CD4-positive, alpha-beta memory T cell (primary cell): ENCODE results near the gene TMPRSS4. TPM values are rescaled to one million over a fixed set of nuclear protein-coding genes. Genes with fewer than 3 reads are reported as not detected.

Experiments
- CTCF ChIA-PET: fragments of 350-600 bp; sonication (Branson Sonifier 250); formaldehyde crosslinking; loops from one replicate; lab custom pipeline; 2021; ENCODE audit warnings: inconsistent platforms; ENCODE audit not compliant: partially characterized antibody; lab: Charles Lee
- POLR2A ChIA-PET: fragments of 350-600 bp; sonication (Branson Sonifier 250); formaldehyde crosslinking; loops from one replicate; lab custom pipeline; 2021; ENCODE audit not compliant: partially characterized antibody; lab: Charles Lee
- DNase-seq, 5 donors: peaks; one replicate each; pipeline versions ENCODE4 v3.0.0 to v3.0.0-alpha.2; 2020 to 2022; ENCODE audit warnings: mixed read lengths in 1 of 5
- H3K27ac ChIP-seq: one replicate; pipeline ENCODE4 v1.7.0; 2013; ENCODE audit warnings: low read depth, low read length
- H3K27me3 ChIP-seq: 2 replicates; pipeline ENCODE4 v1.7.0; 2013; ENCODE audit warnings: mild to moderate bottlenecking, low read length, moderate library complexity; ENCODE audit not compliant: insufficient read depth
- H3K36me3 ChIP-seq: 2 replicates; pipeline ENCODE4 v1.7.0; 2013; ENCODE audit warnings: mild to moderate bottlenecking, low read length, moderate library complexity; ENCODE audit not compliant: insufficient read depth
- H3K4me1 ChIP-seq: 2 replicates; pipeline ENCODE4 v1.7.0; 2013; ENCODE audit warnings: mild to moderate bottlenecking, low read length, moderate library complexity; ENCODE audit not compliant: insufficient read depth
- H3K4me3 ChIP-seq, 2 donors: one replicate each; pipeline ENCODE4 v1.7.0; 2013; ENCODE audit warnings: low read length in 2 of 2, mild to moderate bottlenecking in 1 of 2
- H3K9me3 ChIP-seq, 2 donors: one replicate each; pipeline ENCODE4 v1.7.0; 2013; ENCODE audit warnings: low read length in 2 of 2, control low read depth in 1 of 2; ENCODE audit not compliant: control insufficient read depth in 1 of 2
- H3K27ac Mint-ChIP-seq, 7 donors: one replicate each; pipeline ENCODE4 v1.8.0; 2020 to 2021; ENCODE audit warnings: mixed read lengths in 7 of 7, mild to moderate bottlenecking in 6 of 7, inconsistent platforms in 3 of 7, moderate library complexity in 3 of 7
- H3K27me3 Mint-ChIP-seq, 2 donors: one replicate each; pipeline ENCODE4 v1.8.0; 2020 to 2021; ENCODE audit warnings: mixed read lengths in 2 of 2
- H3K36me3 Mint-ChIP-seq, 2 donors: one replicate each; pipeline ENCODE4 v1.8.0; 2020 to 2021; ENCODE audit warnings: mixed read lengths in 2 of 2, inconsistent platforms in 1 of 2, mild to moderate bottlenecking in 1 of 2
- H3K4me1 Mint-ChIP-seq, 4 donors: one replicate each; pipeline ENCODE4 v1.8.0; 2020 to 2021; ENCODE audit warnings: mixed read lengths in 4 of 4, mild to moderate bottlenecking in 1 of 4
- H3K4me3 Mint-ChIP-seq, 8 donors: one replicate each; pipeline ENCODE4 v1.8.0; 2020 to 2021; ENCODE audit warnings: mixed read lengths in 8 of 8, mild to moderate bottlenecking in 7 of 8, moderate library complexity in 6 of 8, inconsistent platforms in 3 of 8
- H3K9me3 Mint-ChIP-seq, 8 donors: one replicate each; pipeline ENCODE4 v1.8.0; 2020 to 2021; ENCODE audit warnings: mixed read lengths in 8 of 8, mild to moderate bottlenecking in 5 of 8, inconsistent platforms in 3 of 8, moderate library complexity in 1 of 8
- intact Hi-C: fragments of 100-400 bp; cut with micrococcal nuclease; formaldehyde crosslinking; loops from one replicate; pipeline ENCODE4 v1.15.1; 2023
- polyA plus RNA-seq, 2 donors: library from polyadenylated mRNA; unstranded; fragments of 300-500 nt; fragmentation: Illumina TruSeq; gene quantifications; one replicate each; pipeline ENCODE4 v1.2.3, GENCODE V29; 2021
- total RNA-seq, 2 experiments: library from RNA; stranded (reverse); gene quantifications; one replicate each; pipeline ENCODE4 v1.2.3, GENCODE V29; 2021

The TMPRSS4 gene
- total and polyA plus RNA-seq, 4 experiments from 2014 or later, result 0.33 TPM; not detected in 3

GRCh38 chr11:118126082-118126838 lies 49.4 kb downstream of the TMPRSS4 start:
- CTCF ChIA-PET, result no interaction called here
- H3K27me3 Mint-ChIP-seq, result peaks cover 6 to 10% of the 10 kb centered on the region in 2 donors
- POLR2A ChIA-PET, result no interaction called here
- H3K36me3 Mint-ChIP-seq, result no peaks in the 10 kb centered on the region
- H3K27ac Mint-ChIP-seq, result peak overlapping the region in 1 of 7 donors; percentile 21
- no peaks in the 10 kb centered on the region for H3K27me3 ChIP-seq
- no peak for DNase-seq
- no peaks in the 10 kb centered on the region for H3K9me3 Mint-ChIP-seq
- no peaks in the 10 kb centered on the region for H3K9me3 ChIP-seq
- H3K4me3 Mint-ChIP-seq, result no peak overlapping the region
- H3K4me3 ChIP-seq, result no peak overlapping the region
- no peak overlapping the region for H3K27ac ChIP-seq
- no peaks in the 10 kb centered on the region for H3K4me1 ChIP-seq
- no peaks in the 10 kb centered on the region for H3K4me1 Mint-ChIP-seq
- no peaks in the 10 kb centered on the region for H3K36me3 ChIP-seq
- intact Hi-C loops, result no loop called here

DNA sequence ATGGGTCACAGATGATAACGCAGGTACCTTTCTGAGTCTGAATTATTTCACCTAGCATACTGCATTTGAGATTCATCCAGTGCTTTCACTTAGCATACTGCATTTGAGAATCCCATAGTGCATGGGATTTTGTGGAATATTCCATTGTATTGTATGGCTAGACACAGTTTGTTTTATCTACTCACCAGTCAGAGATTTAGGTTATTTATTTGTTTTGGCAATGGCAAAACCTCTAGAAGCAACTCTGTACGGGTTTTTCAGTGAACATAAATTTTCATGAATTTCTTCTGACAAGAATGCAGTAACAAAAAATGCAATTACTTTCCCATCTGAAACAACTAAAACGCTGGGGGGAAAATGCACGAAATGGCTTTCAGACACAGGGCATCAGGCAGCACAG lies 51.4 kb downstream of the TMPRSS4 start:
- no peaks in the 10 kb centered on the region for H3K9me3 Mint-ChIP-seq
- no peak overlapping the region for H3K4me3 Mint-ChIP-seq
- CTCF ChIA-PET, result no interaction called here
- DNase-seq, result no peak
- H3K27ac ChIP-seq, result no peak overlapping the region
- no peak overlapping the region for H3K4me3 ChIP-seq
- H3K36me3 ChIP-seq, result no peaks in the 10 kb centered on the region
- H3K27me3 Mint-ChIP-seq, result peaks cover 6 to 10% of the 10 kb centered on the region in 2 donors
- H3K4me1 ChIP-seq, result no peaks in the 10 kb centered on the region
- H3K27ac Mint-ChIP-seq, result peak overlapping the region in 1 of 7 donors; percentile 37
- H3K9me3 ChIP-seq, result no peaks in the 10 kb centered on the region
- intact Hi-C loops, result no loop called here
- no peaks in the 10 kb centered on the region for H3K27me3 ChIP-seq
- no peaks in the 10 kb centered on the region for H3K36me3 Mint-ChIP-seq
- POLR2A ChIA-PET, result no interaction called here
- no peaks in the 10 kb centered on the region for H3K4me1 Mint-ChIP-seq

- H3K27me3 Mint-ChIP-seq, result peaks cover 6 to 12% of the 10 kb centered on the region in 2 donors
- H3K9me3 Mint-ChIP-seq, result no peaks in the 10 kb centered on the region
- H3K4me1 Mint-ChIP-seq, result no peaks in the 10 kb centered on the region
- Histone ChIP-seq H3K4me3 (no peak overlapping the region), H3K9me3 (no peaks in the 10 kb centered on the region), H3K36me3 (no peaks in the 10 kb centered on the region), H3K4me1 (no peaks in the 10 kb centered on the region), H3K27ac (no peak overlapping the region), H3K27me3 (no peaks in the 10 kb centered on the region)
- DNase-seq, result no peak
- H3K4me3 Mint-ChIP-seq, result no peak overlapping the region
- ChIA-PET CTCF (interaction anchor here (0.6 kb wide), 1 partner anchor 510 kb away, joined by 3 read pairs; no protein-coding TSS in a partner anchor), POLR2A (no interaction called here)
- intact Hi-C loops, result no loop called here
- peak overlapping the region in 1 of 7 donors; percentile 37 for H3K27ac Mint-ChIP-seq
- no peaks in the 10 kb centered on the region for H3K36me3 Mint-ChIP-seq
These were observed 52.0 kb downstream of the TMPRSS4 start for GRCh38 chr11:118128721-118129470.

DNA sequence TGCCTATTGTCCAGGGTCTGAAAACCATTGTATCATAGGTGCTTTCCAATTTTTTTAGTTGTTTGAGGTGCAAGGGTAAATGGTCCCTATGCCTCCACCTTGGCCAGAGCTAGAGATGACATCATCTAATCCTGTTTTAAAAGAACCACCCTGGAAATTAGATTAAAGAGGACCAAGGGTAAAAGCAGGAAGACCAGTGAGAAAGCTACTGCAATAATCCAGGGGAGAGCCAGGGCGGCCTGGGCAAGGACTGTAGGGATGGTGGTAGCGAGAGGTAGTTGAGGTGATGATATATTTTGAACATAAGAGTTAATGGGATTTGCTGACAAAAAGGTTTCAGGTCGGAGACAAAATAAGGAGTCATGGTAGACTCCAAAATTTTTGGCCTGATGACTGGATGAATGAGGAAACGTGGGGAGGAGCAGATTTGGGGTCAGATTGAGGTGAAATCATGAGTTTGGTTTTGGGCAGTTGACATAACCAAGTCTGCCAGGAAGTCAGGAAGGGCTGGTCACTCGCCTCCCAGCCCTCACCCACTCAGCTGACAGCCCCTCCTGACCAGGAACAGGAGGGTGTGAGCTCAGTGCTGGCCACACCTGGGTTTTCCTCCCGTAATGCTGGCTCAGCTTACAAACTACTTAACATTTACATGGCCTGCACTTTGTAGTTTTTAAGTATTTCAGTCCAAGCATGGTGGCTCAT lies 52.7 kb downstream of the TMPRSS4 start:
- Mint-ChIP-seq H3K36me3 (no peaks in the 10 kb centered on the region), H3K9me3 (no peaks in the 10 kb centered on the region), H3K4me1 (no peaks in the 10 kb centered on the region), H3K27me3 (peaks cover 8 to 18% of the 10 kb centered on the region in 2 donors), H3K27ac (no peak overlapping the region), H3K4me3 (no peak overlapping the region)
- no peaks in the 10 kb centered on the region for H3K36me3 ChIP-seq
- no peak overlapping the region for H3K4me3 ChIP-seq
- ChIA-PET CTCF (interaction anchor here (0.6 to 1.8 kb wide), 2 partner anchors 13 to 509 kb away, joined by 3 to 4 read pairs; no protein-coding TSS in a partner anchor), POLR2A (no interaction called here)
- H3K27me3 ChIP-seq, result no peaks in the 10 kb centered on the region
- DNase-seq, result no peak
- no peaks in the 10 kb centered on the region for H3K4me1 ChIP-seq
- intact Hi-C loops, result no loop called here
- H3K27ac ChIP-seq, result no peak overlapping the region
- no peaks in the 10 kb centered on the region for H3K9me3 ChIP-seq

GRCh38 chr11:118132385-118133151 lies 55.7 kb downstream of the TMPRSS4 start:
- CTCF ChIA-PET, result interaction anchor here (2.1 kb wide), 1 partner anchor 39 kb away, joined by 9 read pairs; no protein-coding TSS in a partner anchor
- no peak for DNase-seq
- intact Hi-C loops, result no loop called here
- no peaks in the 10 kb centered on the region for H3K9me3 ChIP-seq
- Mint-ChIP-seq H3K9me3 (no peaks in the 10 kb centered on the region), H3K4me1 (no peaks in the 10 kb centered on the region), H3K4me3 (no peak overlapping the region), H3K27me3 (peaks cover 12 to 21% of the 10 kb centered on the region in 2 donors), H3K36me3 (no peaks in the 10 kb centered on the region), H3K27ac (peak overlapping the region in 1 of 7 donors; percentile 48)
- no peak overlapping the region for H3K4me3 ChIP-seq
- H3K4me1 ChIP-seq, result no peaks in the 10 kb centered on the region
- H3K27me3 ChIP-seq, result no peaks in the 10 kb centered on the region
- H3K36me3 ChIP-seq, result no peaks in the 10 kb centered on the region
- POLR2A ChIA-PET, result no interaction called here
- no peak overlapping the region for H3K27ac ChIP-seq

GRCh38 chr11:118133816-118134215 lies 56.9 kb downstream of the TMPRSS4 start:
- intact Hi-C loops, result no loop called here
- peak overlapping the region in 1 of 7 donors; percentile 43 for H3K27ac Mint-ChIP-seq
- no peaks in the 10 kb centered on the region for H3K36me3 ChIP-seq
- H3K27ac ChIP-seq, result no peak overlapping the region
- no peaks in the 10 kb centered on the region for H3K36me3 Mint-ChIP-seq
- peaks cover 14 to 24% of the 10 kb centered on the region in 2 donors for H3K27me3 Mint-ChIP-seq
- CTCF ChIA-PET, result interaction anchor here (1.1 to 2.1 kb wide), 4 partner anchors 10 to 1222 kb away, joined by 3 to 9 read pairs (median 4); no protein-coding TSS in a partner anchor
- H3K4me3 ChIP-seq, result no peak overlapping the region
- no peaks in the 10 kb centered on the region for H3K4me1 Mint-ChIP-seq
- H3K9me3 Mint-ChIP-seq, result no peaks in the 10 kb centered on the region
- POLR2A ChIA-PET, result interaction anchor here (0.6 kb wide), 1 partner anchor 9 kb away, joined by 3 read pairs; no protein-coding TSS in a partner anchor
- H3K4me3 Mint-ChIP-seq, result no peak overlapping the region
- H3K4me1 ChIP-seq, result no peaks in the 10 kb centered on the region
- H3K9me3 ChIP-seq, result no peaks in the 10 kb centered on the region
- DNase-seq, result no peak
- H3K27me3 ChIP-seq, result no peaks in the 10 kb centered on the region
